Spleen (tissue), 7 donors: Measurements from ENCODE around the gene IQGAP2.

ENCODE experiments used
- CTCF ChIP-seq, 11 experiments: fragments of 200-600 bp in 7 of 11; fragments of 450-650 bp in 4 of 11; sonication (generic) in 4 of 11; IDR thresholded peaks in 8 of 11; conservative IDR thresholded peaks in 3 of 11; 1 replicate in 7 of 11; 2 replicates in 4 of 11; pipeline versions ENCODE4 v1.4.0 to v1.8.0; 2016 to 2021; ENCODE audit warnings: antibody characterized with exemption in 11 of 11, inconsistent platforms in 4 of 11, mild to moderate bottlenecking in 1 of 11
- POLR2AphosphoS5 ChIP-seq, 3 donors: sonication (generic); formaldehyde crosslinking; IDR thresholded peaks; one replicate each; pipeline ENCODE4 v1.5.1; 2017; ENCODE audit warnings: antibody characterized with exemption in 3 of 3
- donor health status: DM: no; HTN: no; CAD: no; lungs with moderate emphysema.
- donor health status: DM: no; HTN: no; CAD: no.
- donor health status: DM: no; HTN: no; CAD: no.

- TF ChIP-seq CTCF (IDR thresholded peaks at IDR 0.05 in 8 of 11, conservative IDR thresholded peaks at IDR 0.05 in 3 of 11), result no peak
- no peak for TF ChIP-seq POLR2AphosphoS5 (IDR thresholded peaks at IDR 0.05)
These were observed 46.5 kb downstream of the IQGAP2 start for GRCh38 chr5:76449606-76450005.
